HG03280 (cell line): ENCODE measurements around the gene TBC1D19.

Experiments
- ATAC-seq: cut with Tn5 transposase; IDR thresholded peaks from one replicate; pipeline ENCODE4 v1.9.1; 2021; ENCODE audit warnings: mild to moderate bottlenecking, moderate library complexity; ENCODE audit not compliant: unreplicated experiment

Gene TBC1D19

DNA sequence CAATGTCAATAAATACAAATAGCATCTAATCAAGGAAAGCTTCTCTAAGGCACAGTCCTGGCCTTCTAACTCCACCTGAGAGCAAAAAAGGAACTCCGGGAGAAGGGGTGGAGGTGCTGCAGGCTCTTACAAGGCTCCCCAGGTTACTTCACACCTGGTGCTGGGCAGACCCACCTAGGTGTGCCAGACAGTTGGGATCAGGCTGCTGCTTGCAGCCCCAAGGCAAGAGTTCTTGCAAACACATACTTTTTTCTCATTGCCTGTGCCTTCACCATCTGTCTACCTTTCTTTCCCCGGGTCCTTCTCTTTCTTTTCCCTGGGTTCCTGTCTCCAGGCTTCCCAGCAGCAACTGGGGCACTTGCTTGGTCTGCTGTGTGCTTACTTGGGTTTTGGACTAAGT, 195.3 kb downstream of the TBC1D19 start:
- ATAC-seq = no peak

GRCh38 chr4:26779674-26780073, 195.8 kb downstream of the TBC1D19 start:
- no peak for ATAC-seq

DNA sequence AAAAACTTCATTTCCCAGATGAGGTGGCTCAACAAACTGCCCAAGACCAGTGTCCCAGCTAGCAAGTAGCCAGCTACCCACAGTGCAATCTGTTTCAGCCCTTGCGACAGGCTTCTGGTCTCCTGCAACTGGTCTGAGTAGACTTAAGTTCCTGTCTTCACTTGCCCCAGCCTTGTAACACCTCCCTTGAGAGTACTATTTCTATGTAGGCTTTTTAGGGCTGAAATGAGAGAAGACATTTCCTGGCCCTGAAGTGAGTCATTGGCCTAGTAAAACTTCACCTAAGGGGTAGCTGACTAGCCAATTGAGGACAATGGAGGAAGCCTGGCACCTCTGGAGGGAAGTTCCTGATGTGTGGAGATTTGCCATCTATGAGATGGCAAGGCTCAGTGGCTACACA, 196.7 kb downstream of the TBC1D19 start:
- ATAC-seq = peak; percentile 76

DNA sequence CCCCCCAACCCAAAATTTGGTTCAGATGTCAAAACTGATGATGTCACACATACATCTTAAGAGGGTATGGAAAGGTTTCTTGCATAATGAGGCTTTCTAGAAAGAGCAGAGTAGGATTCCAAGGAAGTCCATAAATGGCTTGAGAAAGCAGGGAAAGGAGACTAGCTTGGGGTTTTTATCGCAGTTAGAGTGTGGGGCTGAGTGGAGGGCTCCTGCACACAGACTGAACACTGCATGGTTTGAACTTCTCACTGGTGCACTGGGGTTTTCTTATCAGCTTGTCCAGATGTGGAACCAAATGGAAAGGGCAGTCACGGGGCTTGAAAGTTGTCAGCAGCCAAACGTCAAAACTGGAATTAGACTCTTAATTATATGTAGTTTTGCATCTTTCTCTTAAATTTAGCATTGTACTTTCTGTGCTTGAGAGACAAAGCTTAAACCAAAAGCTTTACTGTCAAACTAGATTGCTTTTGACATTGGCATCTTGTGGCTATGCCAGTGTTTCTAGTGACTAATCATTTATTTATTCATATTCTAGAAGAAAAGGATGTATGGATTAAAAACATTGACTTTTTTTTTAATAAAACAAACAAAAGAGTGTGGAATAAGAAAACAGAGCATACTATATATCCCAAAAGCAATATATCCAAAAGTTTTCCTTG, 198.4 kb downstream of the TBC1D19 start:
- no peak for ATAC-seq

DNA sequence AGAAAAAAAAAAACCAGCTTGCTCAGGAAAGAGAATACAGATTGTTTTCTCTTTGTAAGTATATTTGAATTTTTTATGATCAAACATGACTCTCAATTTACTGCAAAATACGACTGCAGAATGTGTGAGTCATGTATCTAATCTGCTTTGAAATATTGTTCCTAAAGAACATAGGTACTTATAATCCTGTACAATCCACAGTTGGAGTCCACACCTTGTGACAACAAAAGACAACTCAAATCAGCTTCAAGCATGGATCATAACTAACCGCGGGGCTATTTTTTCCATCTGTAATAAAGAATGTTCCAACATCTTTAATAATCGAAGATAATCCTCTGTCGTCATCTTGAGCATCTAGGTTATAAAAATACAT, 198.9 kb downstream of the TBC1D19 start:
- ATAC-seq = no peak

GRCh38 chr4:26784207-26784865, 200.5 kb downstream of the TBC1D19 start:
- ATAC-seq = no peak

GRCh38 chr4:26785312-26785711, 201.4 kb downstream of the TBC1D19 start:
- no peak for ATAC-seq

GRCh38 chr4:26785810-26786209, 201.9 kb downstream of the TBC1D19 start:
- no peak for ATAC-seq

DNA sequence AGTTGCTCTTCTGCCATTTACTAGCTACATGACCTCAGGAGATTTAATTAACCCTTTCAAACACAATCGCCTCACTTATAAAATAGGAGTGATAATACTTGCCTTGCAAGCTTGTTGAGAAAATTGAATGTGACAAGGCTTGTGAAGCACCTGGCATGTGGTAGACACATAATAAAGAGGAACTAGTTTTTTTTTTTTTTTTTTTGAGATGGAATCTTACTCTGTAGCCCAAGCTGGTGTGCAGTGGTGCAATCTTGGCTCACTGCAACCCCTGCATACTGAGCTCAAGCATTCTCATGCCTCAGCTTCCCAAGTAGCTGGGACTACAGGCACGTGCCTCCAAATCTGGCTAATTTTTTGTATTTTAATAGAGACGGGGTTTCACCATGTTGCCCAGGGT, 203.0 kb downstream of the TBC1D19 start:
- ATAC-seq = no peak

DNA sequence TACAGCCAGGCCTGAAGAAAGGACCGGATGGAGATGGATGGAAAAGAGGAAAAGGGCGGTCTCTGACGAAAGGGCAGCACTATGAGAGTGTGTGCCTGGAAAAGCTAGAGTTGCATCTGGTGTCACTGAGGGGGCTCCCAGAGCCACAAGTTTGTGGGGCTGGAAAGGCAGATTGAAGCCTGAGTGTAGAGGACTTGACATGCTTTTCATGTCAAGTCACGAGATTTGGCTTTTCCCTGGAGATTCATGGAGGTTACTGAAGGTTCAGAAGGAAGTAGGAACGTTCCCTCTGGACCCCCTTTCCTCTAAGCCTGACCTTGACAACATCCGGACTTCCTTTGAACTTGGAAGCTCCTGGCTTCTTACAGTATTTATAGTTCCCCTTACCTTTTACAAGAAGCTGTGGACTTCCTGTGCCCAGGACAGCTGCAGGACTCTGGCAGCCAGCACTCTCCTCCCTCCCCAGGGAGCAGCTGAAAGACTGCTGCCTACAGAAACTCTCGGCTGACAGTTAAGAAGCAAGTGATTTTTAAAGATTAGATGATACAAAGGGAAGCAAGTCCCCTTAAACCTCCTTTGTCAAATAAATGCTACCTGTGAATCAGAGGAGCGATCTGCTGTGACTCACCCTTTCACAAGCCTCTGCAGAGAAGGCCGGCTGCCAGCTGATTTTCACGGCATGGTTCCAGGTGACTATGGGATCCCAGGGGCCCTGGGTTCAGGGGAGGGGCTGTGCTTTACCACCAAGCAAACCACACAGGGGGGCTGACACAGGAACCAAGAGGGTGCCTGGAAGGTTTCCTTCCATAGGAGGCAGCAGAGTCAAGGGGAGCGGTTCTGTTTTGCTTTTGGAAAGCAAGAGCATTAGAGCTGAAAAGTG, 203.8 kb downstream of the TBC1D19 start:
- ATAC-seq = no peak

DNA sequence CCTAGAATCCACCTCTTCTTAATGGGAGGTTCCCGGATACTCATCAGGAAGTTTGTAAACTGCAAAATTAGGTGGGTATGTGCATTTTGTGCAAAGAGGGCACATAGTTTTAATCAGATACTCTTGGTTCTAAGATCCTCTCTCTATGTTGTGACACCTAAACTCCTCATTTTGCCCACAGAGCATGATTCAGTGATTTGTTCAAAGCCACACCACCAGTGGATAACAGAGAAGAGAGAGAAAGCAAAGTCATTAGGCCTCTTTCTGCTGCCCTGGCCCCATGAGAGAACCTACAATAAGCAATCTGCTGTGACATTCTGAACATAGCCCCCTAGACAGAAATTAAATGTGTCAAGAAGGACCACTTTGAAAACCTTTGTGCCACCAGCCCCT, 204.5 kb downstream of the TBC1D19 start:
- no peak for ATAC-seq

DNA sequence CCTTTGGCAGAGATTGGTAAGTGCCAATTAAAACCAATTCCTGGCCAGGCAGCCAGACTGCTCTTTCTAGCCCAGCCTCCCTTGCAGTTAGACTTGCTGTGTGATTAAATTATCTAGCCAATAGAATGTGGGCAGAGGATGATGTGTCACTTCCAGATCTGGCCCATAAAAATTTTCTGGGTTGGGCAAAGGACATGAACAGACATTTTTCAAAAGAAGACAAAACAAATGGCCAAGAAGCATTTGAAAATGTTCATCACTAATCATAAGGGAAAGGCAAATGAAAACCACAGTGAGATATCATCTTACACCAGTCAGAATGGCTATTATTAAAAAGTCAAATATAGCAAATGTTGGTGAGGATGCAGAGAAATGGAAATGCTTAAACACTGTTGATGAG, 205.3 kb downstream of the TBC1D19 start:
- ATAC-seq = no peak

DNA sequence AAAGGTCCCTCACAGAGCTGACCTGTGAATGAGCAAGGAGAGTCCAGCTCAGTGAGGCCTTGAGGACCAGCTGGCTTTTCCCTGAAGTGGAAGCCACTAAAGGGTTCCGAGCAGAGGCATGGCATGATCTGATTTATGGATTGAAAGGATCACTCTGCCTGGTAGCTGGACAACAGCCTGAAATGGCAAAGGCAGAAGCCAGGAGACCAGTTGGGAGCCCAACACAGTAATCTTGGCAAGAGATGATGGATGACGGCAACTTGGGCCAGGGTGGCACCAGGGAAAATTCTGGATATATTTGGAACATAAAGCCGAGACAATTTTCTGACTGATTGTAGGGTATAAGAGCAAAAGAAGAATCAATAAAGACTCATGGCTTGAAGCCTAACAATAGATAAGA, 207.5 kb downstream of the TBC1D19 start:
- ATAC-seq = no peak

DNA sequence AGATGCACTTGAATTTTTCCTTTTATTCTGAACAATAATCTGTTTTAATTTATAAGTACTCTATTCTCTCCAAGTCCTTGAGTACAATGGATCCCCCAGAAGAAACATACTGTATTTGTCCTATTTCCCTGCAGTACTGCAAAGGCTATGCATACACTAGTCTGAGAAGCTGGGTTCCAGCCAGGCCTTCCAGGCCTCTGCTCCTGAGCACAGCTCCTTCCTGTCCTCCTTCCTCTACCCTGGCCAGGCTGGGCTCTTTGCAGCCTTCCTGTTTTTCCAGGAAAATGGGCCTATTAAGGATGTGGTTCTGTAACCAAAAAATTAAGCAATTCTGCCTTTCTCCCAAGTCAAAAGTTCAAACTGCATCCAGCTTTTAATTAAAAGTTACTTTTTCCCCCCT, 208.8 kb downstream of the TBC1D19 start:
- ATAC-seq = no peak

DNA sequence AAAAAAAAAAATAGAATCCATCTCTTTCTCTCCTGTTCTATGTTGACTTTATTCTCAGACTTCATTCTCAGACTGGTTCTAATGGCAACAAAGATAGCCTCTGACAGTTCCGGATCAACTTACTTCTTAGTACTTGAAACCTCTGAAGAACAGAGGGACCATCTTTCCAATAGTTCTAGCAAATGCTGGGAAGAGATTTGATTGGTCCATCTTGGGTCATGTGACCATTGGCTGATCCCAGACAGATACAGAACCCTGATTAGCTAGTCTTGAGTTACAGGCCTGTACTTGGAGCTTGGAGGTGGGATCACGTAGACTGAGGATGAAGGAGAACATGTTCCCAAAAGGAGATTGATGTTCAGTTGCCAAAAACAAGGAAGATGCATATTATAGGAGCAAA, 209.9 kb downstream of the TBC1D19 start:
- ATAC-seq = no peak

- ATAC-seq = no peak
Observed at GRCh38 chr4:26796081-26796480, 212.2 kb downstream of the TBC1D19 start.

DNA sequence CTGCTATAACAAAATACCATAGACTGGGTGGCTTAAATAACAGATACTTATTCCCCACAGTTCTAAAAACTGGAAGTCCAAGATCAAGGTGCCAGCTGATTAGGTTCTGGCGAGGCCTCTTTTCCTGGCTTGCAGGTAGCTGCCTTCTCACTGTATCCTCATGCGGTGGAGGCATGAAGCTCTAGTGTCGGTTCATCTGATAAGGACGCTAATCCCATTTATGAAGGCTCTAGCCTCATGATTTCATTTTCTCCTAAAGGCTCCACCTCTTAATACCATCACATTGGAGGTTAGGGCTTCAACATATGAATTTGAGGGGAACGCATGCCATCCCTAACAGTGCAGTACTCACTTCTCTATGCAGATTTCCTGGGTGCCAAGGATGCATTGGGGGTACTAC, 218.9 kb downstream of the TBC1D19 start:
- ATAC-seq = no peak

GRCh38 chr4:26803211-26803861, 219.5 kb downstream of the TBC1D19 start:
- no peak for ATAC-seq

GRCh38 chr4:26804451-26804850, 220.6 kb downstream of the TBC1D19 start:
- ATAC-seq = no peak

DNA sequence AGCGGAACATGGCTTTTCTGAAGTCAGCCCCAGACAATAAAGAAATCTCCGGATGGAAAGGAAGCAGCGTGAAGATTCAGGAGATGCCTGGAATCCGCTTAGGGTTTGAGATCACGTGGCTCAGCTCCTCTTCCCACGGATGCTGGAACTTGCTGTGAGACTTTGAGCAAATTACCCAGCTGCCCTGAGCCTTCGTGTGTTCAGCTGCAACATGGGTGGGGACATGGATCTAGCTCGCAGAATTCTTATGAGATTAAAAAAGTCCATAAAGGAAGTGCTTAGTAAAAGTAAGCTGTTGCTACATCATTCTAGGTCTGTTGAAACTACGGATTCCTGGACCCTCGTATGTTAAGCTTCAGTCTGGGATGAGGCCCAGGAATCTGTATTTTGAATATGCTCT, 221.0 kb downstream of the TBC1D19 start:
- ATAC-seq = no peak
